Calu3 (cell line): ENCODE data around the gene PHYKPL. TPM values are rescaled to one million over a fixed set of nuclear protein-coding genes. Genes with fewer than 3 reads are reported as not detected.

Experiments
- BruUV-seq: library from RNA; stranded (reverse); fragments of 400-500 nt; replicated peaks from 2 replicates; lab custom pipeline; 2021; lab: Mats Ljungman, UMichigan
- CTCF ChIA-PET: fragments of 300-600 bp; sonication (Branson Sonifier 250); formaldehyde crosslinking; loops from one replicate; lab custom pipeline; 2022; ENCODE audit warnings: antibody characterized with exemption; lab: Charles Lee
- DNase-seq: peaks from one replicate; pipeline ENCODE4 v3.0.0; 2022
- H3K27ac Mint-ChIP-seq: one replicate; pipeline ENCODE4 v1.8.0; 2022; ENCODE audit warnings: mixed read lengths; ENCODE audit not compliant: unreplicated experiment
- H3K27me3 Mint-ChIP-seq: one replicate; pipeline ENCODE4 v1.8.0; 2022; ENCODE audit warnings: mixed read lengths; ENCODE audit not compliant: unreplicated experiment
- H3K36me3 Mint-ChIP-seq: one replicate; pipeline ENCODE4 v1.8.0; 2022; ENCODE audit warnings: mild to moderate bottlenecking, moderate library complexity, mixed read lengths; ENCODE audit not compliant: insufficient read depth, unreplicated experiment
- H3K4me1 Mint-ChIP-seq: one replicate; pipeline ENCODE4 v1.8.0; 2022; ENCODE audit warnings: mild to moderate bottlenecking, low read depth, mixed read lengths; ENCODE audit not compliant: unreplicated experiment
- H3K4me3 Mint-ChIP-seq: one replicate; pipeline ENCODE4 v1.8.0; 2022; ENCODE audit warnings: mild to moderate bottlenecking, low read depth, moderate library complexity, mixed read lengths; ENCODE audit not compliant: unreplicated experiment
- H3K9me3 Mint-ChIP-seq: one replicate; pipeline ENCODE4 v1.8.0; 2022; ENCODE audit warnings: low read depth, mixed read lengths; ENCODE audit not compliant: unreplicated experiment
- intact Hi-C: fragments of 100-400 bp; cut with micrococcal nuclease; formaldehyde crosslinking; loops from one replicate; pipeline ENCODE4 v1.10.0; 2022; ENCODE audit not compliant: unreplicated experiment
- total RNA-seq: library from RNA; stranded (reverse); gene quantifications from 2 replicates; pipeline ENCODE4 v1.2.3, GENCODE V29; 2022
- TF ChIP-seq, protein P1 (sequence below): fragments of 200-600 bp; IDR thresholded peaks from one replicate; pipeline ENCODE4 v1.8.0; 2022; ENCODE audit warnings: antibody characterized with exemption; ENCODE audit not compliant: unreplicated experiment

Gene PHYKPL
- total RNA-seq, 1 experiment from 2014 or later, result 96.7 TPM

DNA sequence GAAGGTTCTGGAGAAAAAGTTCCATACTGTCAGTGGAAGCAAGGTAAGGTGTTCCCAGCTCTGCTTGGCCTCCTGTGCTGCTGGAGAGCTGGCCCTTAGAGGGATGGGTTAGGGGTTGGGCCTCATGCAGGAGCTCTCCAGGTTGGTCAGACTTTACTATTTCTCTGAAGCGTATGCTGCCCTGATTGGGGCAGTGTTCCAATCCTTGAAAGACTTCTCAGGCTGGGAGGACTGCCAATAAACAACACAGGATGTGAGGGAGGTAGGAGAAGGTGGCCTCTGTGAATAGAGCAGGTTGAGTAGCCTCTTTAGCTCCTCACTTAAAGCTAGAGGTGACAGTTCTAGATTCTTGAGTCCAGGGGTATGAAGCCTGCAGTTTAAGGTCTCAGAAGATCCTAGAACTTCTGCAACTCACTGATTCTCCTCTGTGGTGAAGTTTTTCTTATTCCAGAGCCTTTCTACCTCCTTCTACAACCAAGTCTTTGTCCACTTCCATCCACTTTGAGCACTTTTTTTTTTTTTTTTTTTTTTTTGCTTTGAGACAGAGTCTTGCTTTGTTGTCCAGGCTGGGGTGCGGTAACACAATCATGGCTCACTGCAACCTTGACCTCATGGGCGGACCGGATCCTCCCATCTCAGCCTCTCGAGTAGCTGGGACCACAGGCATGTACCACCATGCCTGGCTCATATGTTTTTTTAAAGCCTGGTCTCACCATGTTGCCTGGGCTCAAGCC, 25.3 kb downstream of the PHYKPL start:
- TF ChIP-seq, protein P1, sequence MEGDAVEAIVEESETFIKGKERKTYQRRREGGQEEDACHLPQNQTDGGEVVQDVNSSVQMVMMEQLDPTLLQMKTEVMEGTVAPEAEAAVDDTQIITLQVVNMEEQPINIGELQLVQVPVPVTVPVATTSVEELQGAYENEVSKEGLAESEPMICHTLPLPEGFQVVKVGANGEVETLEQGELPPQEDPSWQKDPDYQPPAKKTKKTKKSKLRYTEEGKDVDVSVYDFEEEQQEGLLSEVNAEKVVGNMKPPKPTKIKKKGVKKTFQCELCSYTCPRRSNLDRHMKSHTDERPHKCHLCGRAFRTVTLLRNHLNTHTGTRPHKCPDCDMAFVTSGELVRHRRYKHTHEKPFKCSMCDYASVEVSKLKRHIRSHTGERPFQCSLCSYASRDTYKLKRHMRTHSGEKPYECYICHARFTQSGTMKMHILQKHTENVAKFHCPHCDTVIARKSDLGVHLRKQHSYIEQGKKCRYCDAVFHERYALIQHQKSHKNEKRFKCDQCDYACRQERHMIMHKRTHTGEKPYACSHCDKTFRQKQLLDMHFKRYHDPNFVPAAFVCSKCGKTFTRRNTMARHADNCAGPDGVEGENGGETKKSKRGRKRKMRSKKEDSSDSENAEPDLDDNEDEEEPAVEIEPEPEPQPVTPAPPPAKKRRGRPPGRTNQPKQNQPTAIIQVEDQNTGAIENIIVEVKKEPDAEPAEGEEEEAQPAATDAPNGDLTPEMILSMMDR, result no peak
- Mint-ChIP-seq H3K36me3 (peaks cover 95% of the 10 kb centered on the region), H3K4me3 (peak overlapping the region; percentile 85), H3K4me1 (peaks cover 40% of the 10 kb centered on the region), H3K27ac (peak overlapping the region; percentile 86), H3K27me3 (peaks cover 12% of the 10 kb centered on the region), H3K9me3 (no peaks in the 10 kb centered on the region)
- intact Hi-C loops, result no loop called here
- BruUV-seq, result no TSS peak
- peak; percentile 38 for DNase-seq
- CTCF ChIA-PET, result interaction anchor here (0.6 to 1.6 kb wide), 7 partner anchors 11 to 132 kb away, joined by 3 to 15 read pairs (median 4); no protein-coding TSS in a partner anchor

DNA sequence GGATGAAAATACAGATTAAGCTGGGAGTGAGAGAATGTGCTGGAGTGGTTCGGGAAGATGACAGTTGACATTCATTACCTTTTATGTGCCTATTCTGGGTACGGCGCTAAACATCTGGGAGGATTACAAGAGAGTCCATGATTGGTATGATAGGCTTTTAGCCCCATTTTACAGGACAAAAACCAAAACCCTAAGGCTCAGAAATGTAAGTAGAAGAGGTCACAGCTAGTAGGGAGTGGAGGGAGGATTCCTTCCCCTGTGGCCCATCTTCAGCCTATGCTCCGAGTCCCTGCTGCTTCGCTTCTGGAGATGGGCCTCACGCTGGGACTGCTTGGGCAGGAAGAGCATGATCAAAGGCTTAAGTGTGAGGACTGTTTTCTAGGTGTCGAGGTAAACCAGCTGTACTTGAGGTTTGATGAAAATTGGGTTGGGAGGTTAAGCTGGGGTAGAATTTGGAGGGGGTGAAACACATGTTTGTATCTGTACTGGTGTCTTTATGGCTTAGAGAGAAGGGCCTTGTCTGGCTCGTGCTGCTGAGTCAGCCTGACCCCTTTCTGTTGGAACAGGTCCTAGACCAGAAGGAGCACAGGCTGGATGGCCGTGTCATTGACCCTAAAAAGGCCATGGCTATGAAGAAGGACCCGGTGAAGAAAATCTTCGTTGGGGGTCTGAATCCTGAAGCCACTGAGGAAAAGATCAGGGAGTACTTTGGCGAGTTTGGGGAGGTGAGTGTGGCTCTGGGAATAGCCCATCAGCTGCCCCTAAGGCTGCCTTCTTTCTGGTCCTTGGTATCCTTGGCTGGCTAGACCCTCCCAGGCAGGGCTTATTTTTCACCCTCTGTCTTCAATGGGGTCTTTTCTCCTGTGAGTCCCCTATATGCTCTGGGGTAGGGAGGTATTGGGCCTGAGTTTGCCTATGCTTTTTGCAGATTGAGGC, 26.2 kb downstream of the PHYKPL start:
- DNase-seq, result no peak
- Mint-ChIP-seq H3K36me3 (peaks cover 86% of the 10 kb centered on the region), H3K27me3 (peaks cover 12% of the 10 kb centered on the region), H3K9me3 (no peaks in the 10 kb centered on the region), H3K4me1 (peaks cover 40% of the 10 kb centered on the region), H3K4me3 (peak overlapping the region; percentile 85), H3K27ac (peak overlapping the region; percentile 86)
- intact Hi-C loops, result no loop called here
- TF ChIP-seq, protein P1, result no peak
- TSS peak; percentile 58 for BruUV-seq
- CTCF ChIA-PET, result interaction anchor here (1.0 to 1.6 kb wide), 3 partner anchors 11 to 25 kb away, joined by 3 to 4 read pairs (median 3); no protein-coding TSS in a partner anchor

DNA sequence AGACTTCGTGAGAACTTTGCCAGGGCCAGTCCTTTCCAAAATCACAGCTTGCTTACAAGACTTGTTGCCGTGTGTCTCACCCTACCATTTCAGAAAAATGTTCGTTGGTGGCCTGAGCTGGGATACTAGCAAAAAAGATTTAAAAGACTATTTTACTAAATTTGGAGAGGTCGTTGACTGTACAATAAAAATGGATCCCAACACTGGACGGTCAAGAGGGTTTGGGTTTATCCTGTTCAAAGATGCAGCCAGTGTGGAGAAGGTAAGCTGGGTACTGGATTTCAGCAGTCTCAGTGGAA, 26.9 kb downstream of the PHYKPL start:
- TF ChIP-seq, protein P1, result no peak
- CTCF ChIA-PET, result no interaction called here
- intact Hi-C loops, result no loop called here
- H3K4me3 Mint-ChIP-seq, result peak overlapping the region; percentile 85
- H3K27me3 Mint-ChIP-seq, result peaks cover 12% of the 10 kb centered on the region
- H3K9me3 Mint-ChIP-seq, result no peaks in the 10 kb centered on the region
- peaks cover 40% of the 10 kb centered on the region for H3K4me1 Mint-ChIP-seq
- H3K27ac Mint-ChIP-seq, result peak overlapping the region; percentile 86
- peaks cover 79% of the 10 kb centered on the region for H3K36me3 Mint-ChIP-seq
- BruUV-seq, result no TSS peak
- no peak for DNase-seq

DNA sequence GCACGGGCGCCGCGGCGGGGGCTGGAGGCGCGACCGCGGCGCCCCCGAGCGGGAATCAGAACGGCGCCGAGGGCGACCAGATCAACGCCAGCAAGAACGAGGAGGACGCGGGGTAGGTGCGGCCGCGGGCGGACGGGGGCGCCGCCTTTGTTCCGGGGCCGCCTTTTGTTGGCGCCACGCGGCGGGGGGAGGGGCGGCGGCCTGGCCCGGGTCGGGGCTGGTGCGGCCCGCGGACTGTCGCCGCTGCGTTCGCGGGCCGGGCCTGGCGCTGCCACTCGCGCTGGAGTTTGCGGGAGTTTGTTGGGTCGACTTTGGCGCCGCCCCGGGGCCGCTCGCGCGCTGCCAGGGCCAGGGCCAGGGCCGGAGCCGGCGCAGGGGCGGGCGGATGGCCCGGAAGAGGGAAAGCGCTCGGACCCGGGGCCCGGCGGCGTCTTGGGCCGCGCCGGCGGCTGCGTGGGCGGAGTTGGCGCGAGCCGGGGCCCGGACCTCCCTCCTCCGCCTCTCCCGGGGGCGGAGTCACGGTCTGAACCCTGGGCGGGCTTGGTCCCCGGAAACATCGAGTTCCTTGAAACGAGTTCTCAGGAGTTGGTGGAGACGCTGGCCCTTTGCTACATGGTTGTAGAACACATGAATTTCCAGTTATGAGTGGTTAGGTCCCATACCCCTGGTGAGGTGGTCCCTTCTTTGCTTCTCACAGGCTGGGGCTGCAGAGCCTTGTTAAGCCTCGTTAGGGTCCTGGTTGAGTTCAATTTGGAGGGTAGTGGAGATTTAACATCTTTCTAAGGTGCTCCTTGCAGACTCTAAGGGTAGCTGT, 27.5 kb downstream of the PHYKPL start:
- Mint-ChIP-seq H3K4me1 (peaks cover 36% of the 10 kb centered on the region), H3K9me3 (no peaks in the 10 kb centered on the region), H3K36me3 (peaks cover 73% of the 10 kb centered on the region), H3K4me3 (peak overlapping the region; percentile 85), H3K27ac (peak overlapping the region; percentile 86), H3K27me3 (peaks cover 12% of the 10 kb centered on the region)
- CTCF ChIA-PET, result interaction anchor here (0.7 kb wide), 1 partner anchor 129 kb away, joined by 3 read pairs; no protein-coding TSS in a partner anchor
- DNase-seq, result peak; percentile 91
- intact Hi-C loops, result no loop called here
- TF ChIP-seq, protein P1, result no peak
- no TSS peak for BruUV-seq
